KG1 (cell line): Measurements from ENCODE around the gene ESPN.

ENCODE experiments used
- DNase-seq: peaks from one replicate; lab custom pipeline; 2025; lab: John Stamatoyannopoulos, UW

Gene ESPN

DNA sequence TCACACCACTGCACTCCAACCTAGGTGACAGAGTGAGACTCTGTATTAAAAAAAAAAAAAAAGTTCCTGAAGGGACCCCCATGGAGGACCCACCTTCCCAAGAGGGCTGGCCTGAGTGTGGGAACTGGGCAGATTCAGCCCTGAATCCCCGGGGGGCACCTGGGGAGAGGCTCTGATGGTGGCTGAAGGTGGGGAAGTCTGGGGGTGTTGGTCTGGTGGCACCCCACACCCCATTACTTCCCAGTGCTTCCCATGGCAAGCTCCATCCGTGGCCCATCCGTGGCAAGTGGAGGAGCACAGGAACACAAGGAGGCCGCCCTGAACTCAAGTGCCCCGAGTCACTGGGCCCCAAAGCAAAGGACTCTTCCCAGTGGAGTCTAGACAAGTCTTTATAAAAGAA lies 42.2 kb downstream of the ESPN start:
- DNase-seq = no peak

DNA sequence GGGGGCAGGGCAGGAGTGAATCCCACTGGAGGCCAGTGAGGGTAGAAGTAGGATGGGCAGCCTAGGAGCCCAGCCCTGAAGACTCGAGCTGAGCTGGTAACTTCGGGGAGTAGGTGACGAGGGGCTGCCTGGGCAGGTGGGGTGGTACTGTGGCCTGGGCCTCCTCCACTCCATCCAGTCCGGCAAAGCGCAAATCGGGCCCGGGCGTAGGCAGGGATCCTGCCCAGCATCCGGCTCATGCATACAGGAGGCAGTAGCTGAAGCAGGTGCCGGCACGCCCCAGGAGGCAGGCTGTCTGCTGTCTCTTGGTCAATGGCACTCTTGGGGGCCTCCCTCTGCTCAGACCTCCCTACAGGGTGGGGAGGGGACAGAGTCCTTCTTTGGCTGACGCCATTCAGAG lies 42.6 kb downstream of the ESPN start:
- no peak for DNase-seq

DNA sequence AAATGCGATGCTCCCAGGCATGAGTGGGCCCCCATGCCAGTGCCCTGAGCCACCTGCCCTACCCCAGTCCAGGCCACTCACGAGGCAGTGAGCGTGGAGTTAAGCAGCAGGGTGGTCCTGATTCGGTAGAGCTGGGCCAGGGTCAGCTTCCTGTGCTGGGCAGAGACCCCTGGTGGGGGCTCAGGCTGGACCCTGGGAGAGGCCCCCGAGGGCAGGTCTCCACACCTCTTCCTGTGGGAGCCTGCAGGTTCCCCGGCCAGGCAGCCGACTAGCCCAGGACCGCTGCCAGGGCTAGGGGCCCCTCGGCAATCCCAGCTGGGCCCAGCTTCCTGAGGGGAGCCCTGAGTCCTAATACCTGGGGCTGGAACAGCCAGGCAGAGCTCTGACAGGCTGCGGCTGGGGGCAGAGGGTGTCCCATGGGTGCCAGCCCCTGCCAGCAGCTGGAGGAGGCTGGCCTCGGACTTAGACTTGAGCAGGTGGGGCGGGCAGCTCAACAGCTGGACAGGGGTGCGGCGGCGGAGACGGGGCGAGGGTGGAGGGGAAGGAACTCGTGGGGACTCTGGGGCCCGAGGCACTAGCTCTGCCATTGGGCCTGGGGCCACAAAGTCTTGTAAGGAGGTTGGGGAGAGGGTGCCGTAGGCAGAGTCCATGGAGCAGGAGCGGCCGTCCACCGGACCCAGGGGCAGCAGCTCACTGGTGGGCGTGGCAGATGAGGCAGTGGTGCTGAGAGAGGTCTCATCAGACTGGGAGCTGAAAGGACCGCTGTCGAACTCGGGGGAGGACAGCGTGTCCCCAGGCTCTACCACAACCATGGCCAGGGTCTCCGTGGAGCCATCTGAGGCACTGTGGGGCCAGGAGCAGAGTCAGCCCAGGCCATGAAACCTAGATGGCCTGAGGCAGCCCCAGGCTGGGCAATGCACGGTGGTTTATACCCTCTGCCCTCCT lies 43.4 kb downstream of the ESPN start:
- no peak for DNase-seq

DNA sequence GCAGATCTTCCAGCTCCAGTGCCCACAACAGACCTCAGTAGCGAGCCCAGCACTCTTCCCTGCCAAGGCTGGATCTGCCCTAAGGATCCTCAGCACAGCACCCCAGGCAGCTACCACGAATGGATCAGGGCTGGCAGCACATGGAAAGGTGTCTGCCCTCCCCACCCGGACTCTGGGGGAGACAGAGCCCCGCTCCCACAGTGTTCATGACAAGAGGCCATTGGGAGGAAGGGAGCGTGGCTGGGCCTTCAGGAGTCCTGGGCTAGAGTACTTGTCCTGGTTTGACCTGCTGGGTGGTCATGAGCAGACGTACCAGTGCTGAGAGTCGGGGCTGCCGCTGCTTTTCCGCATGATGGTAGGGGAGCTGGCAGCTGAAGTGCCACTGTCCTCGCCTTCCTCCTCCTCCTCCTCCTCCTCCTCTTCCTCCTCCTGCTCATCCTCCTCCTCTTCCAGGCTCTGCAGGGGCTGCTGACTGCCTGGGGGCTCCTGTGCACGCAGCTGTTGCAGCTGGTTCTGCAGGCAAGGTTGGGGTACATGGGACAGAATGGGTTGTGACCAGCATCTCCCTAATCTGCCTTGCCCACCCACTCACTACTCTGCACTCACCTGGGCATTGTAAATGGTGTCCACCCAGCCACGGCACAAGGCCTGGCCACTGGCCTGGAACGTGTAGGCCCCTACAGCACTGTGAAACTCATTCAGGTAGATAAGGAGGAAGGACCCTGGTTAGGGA lies 44.3 kb downstream of the ESPN start:
- no peak for DNase-seq

DNA sequence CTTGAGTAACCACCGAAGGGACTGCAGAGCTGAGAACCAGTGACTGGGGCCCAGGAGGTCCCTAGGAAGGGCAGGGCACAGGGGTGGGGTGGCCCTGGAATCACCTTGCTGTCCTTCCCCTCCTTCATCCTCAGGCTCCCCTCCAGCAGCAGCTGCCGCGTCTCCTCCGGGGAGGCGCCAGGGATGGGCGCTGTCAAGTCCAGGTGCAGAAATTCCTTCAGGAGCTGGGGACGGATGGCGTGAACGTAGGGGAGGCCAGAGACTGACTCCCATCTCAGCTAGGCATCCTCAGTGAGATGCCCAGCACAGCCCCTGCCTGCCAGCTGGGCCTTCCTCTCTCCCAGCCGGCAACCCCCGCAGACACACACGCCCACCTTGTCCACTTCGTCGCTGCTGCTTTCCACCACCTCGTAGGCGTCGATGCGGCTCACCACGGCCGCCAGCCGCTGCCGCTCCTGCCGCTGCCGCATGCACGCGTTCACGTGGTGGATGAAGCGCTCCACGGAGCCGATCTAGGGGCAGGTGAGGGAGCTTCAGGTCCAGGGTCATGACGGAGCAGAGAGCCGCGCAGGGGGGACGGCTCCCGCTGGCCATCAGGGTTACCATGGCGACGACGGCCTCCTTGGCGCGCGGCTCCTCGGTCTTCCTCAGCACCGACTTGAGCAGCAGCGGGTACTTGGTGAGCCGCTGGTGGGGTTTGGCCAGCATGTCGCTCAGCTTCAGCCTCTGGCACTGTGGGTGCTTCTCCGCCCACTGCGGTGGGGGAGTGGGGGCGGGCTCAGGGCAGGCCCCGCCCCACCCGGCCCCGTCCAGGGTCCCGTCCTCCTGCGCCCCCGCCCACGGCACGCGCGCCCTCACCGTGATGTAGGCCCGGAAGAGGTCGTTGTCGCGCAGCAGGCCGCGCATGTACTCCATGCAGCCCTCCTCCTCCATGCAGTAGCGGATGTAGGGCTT lies 45.8 kb downstream of the ESPN start:
- DNase-seq = no peak

DNA sequence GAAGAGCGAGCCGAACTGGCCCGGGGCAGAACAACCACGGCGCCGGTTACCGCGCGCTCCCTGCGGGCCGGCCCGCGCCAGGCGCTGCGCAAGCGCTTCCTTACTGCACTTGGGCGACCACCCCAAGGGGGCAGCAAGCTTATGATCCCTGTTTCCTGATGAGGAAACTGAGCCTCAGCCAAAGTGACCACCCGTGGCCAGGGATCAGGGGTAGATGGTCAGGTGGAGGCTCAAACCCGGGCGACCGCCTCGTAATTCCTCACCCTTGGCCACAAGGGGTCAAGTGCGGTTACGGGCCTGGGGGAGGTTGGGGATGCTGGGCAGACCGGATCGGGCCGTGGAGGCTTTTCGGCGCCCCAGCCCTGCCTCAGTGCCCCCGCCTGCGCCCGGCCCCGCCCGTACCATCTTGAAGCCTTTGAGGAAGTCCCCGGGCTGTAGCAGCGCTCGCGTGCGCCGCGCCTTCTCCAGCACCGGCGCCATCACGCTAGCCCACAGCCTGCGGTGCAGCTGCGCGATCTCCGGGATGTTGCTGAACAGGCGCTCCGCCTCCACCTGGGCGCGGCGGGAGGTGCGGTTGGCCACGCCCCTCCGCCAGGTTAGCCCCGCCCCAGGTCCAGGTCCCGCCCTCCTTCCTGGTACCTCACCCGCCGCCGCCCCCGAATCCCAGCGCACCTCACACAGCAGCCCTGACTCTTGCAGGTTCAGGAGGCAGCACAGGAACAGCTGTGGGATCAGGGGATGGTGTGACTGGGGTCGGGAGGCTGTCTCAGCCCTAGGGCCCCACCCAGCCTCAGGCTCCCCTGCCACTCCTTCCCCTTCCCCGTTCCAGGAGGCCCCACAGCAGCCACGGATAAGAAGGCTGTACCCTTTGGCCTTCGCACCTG lies 46.8 kb downstream of the ESPN start:
- no peak for DNase-seq

DNA sequence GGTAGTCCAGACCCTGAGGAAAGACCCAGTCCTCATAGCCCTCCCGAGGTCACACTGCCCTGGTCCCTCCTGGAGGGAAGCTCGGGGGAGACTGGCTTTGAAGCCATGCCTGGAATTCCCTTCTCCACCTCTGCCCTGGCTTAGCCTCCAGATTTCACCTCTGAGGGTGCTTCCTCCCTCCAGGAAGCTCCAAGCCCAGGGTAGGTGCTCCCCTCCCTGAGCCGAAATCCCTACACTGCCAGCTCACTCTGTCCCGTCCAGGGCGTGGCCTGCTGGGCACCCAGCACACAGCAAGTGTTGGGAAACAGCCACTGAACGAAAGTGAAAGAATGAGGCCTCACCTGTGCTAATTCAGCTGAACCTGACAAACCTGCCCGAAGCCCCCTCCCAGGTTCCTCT lies 47.4 kb downstream of the ESPN start:
- DNase-seq = no peak

DNA sequence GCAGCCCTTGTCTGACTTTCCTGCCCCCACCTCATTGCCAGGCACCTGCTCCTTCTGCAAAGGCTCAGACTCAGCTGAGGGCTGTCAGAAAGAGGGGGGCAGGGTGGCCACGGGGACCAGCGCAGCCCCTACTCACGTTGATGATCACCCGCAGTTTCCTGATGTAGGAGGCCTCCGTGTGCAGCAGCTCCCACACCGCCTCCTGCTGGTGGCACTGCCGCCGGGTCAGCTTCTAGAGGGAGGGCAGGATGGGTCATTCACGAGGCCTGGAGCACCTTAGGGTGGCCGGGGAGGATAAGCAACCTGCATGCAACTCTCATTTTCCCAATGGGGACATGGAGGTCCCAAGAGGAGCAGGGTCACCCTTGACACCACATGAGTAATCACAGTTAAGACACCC lies 47.8 kb downstream of the ESPN start:
- DNase-seq = no peak

DNA sequence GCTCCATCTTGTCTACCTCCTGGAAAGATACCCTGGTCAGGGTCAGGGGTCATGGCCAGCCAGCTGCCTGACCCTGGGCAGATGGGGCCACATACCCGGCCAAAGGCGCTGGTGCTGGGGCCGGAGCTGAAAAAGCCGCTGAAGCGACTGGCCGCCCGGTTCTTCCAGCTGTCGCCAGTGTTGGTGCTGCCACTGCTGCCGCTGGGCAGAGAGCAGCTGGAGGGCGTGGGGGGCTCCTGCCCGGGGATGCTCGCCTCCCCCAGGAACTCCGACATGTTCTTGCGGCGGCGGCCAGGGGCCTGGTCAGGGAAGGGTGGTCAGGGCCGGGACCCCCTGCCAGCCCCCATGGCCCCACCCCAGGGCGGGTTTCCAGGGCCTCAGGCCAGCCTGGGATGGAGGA lies 48.6 kb downstream of the ESPN start:
- no peak for DNase-seq

DNA sequence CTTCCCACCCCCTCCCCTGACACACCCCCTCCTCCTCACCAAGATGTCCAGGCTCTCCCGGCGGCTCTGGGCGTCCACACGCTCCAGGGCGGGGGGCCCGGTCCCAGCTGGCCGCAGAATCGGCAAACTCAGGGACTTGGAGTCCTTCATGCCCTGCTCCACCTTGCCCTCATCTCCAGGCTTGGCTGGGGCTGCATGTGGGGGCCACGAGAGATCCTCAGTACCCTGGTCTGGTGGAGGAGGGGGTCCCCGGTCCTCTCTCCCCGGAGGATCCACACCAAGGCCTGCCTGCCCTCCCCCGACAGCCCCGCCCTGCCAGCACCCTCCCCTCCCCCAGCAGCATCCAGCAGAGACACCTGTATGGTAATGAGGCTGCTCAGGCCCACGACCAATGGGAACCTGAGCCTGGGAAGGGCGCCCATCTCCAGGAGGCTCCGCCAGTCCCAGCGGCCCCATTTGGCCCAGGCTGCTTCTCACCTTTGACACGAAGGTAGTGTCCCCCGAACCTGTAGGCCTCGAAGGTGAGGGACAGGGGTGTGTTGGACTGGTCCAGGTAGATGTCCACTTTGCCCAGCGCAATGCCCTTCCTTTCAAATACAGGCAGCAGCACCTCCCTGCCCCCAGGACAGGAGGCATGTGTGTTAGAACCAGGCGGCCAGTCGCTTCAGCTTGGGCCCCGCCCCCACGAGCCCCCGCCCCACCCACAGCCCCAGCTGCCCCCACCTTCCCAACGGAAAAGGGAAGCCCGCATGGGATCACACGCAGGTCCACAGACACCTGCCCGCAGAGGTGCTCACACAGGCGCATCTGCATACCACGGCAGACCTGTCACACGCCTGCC lies 49.6 kb downstream of the ESPN start:
- DNase-seq = no peak

DNA sequence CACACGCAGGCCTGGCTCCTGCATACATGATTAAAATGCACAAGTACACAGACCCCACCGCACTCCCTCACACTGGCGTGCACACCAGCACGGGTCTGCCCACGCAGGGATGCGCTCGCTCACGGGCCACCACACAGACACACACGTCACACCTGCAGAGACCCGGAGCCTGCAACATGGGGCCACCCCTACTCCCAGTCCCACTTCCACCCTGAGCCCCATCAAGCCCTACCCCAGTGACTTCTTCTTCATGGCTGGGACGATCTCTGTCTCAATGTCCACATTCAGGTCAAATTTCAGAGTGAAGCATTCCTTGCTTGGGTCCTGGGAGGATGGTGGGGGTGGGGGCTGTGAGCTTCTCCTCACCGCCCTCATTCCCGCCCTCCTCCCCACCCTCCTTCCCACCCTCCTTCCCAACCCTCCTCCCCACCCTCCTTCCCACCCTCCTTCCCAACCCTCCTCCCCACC lies 50.3 kb downstream of the ESPN start:
- no peak for DNase-seq

DNA sequence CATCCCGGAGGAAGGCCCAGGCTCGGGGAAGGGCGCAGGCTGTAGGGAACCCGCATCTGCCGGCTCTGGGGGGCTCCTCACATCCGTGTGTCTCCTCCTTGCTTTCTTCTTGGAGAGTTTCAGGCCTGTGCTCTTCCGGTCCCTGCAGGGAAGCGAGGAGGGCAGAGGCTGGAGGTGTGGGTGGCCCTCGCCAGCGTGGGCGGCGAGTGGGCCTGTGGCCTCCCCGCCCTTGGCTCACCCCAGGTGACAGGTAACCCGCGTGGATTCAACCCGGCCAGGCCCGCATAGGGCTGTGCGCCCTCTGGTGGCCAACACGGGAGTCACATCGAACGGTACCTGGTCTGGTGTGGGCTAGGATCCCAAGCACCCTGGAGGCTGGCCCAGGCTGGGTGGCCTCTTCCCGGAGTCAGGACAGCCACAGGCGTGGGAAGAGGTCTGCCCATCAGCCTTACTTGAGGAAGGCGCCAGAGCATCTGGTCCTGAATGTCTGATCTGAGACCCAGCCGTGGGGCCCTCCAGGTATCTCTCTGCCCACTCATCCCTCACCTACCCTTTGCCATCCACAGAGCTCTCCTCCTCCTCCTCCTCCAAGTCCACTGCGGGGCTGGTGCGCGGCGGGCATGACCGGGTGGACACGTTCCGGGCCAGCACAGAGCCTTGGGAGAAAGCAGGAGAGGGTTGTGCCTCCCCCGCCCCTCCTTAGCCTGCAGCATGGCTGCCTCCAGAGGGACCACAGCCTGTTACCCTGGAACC lies 51.0 kb downstream of the ESPN start:
- DNase-seq = peak; percentile 16

DNA sequence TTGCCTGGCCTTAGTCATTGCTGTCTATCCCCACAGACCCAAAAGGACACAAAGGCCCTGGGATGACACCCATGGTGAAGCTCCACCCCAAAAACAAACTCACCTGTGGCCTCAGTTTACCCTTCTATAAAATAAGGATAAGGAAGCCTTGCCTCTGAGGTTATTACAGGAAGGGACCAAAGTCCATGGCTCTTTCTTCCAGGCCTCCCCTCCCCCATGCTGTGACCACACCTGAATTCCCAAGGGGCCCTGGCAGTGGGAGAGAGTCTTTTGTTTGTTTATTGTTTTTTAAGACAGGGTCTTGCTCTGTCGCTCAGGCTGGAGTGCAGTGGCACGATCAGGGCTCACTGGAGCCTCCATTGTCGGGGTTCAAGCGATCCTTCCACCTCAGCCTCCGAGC lies 51.9 kb downstream of the ESPN start:
- DNase-seq = no peak

DNA sequence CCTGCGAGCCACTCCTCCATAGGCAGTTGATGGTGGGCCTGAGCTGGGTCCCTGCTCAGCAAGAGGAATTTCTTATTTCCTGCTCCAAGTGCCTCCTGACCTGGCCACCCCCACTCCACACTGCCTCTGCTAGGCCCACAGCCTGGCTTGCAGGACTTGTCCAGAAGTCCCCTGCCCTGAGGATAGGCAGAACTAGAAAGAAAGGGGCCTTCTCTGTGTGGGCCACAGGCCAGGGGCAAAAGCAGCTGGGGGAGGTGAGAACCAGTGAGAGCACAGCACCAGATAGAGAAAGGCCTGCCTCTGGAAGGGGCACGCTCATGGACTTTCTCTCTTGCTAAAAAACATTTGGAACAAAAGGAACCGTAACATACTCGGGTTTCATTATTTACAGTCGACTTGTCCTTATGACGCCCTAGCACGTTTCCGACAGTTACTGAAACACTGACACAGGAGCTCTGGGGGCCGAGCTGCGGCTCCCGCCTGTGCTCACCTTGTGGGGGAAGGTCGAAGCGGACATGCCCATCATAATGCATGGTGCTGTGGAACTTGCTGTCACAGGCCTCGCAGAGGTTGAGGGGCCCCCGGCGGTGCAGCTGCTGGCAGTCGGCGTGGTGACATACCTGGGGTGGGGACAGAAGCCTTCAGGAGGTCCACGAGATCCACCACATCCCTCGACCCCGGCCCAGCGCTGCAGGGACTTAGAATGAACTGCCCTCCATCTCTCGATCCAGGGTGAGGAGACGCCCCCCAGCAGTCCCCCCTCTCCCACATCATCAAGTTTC lies 52.7 kb downstream of the ESPN start:
- no peak for DNase-seq

DNA sequence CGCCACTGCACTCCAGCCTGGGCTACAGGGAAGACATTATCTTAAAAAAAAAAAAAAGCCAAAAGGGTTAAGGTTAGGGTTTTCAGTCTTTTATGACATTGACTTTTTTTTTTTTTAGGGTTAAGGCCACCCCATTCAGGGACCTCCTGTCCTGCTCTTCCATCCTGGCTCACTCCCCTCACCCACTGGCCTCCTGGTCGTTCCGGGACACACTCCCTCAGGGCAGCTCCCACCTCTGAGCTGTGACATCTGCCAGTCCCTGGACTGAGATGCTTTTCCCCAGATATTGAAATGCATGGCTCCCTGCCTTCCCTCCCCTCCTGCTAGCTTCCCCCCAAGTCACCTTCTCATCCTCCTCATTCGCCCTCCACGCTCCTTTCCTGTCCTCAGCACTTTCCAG lies 57.2 kb downstream of the ESPN start:
- no peak for DNase-seq

DNA sequence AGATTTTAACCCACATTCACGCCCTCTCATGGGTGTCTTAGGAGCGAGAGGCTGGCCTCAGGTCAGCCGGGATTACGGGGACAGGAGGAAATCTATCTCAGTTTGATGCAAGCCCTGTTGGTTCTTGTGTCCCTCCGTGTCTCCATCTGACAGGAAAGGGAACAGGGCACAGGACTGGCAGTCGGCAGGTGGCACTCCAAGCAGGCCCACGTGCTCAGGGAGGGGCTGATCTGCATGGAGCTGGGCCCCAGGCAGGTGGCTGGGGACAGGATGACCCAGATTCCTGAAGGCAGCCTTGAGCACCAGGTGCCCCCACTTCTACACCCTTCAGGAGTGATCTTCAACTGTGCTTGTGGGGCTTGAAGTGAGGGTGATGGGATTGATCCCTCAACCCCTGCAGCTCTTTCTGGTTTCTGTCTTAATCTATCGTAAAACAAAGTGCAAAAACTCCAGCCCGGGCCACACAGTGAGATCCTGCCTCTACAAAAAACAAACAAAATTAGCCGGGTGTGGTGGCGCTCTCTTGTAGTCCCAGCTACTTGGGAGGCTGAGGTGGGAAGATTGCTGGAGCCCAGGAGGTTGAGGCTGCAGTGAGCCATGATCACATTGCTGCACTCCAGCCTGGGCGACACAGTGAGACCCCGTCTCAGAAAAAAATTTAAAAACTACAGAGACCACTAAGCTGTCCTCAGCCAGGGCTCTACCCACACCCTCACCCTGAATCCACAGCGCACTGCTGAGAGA lies 58.6 kb downstream of the ESPN start:
- no peak for DNase-seq

DNA sequence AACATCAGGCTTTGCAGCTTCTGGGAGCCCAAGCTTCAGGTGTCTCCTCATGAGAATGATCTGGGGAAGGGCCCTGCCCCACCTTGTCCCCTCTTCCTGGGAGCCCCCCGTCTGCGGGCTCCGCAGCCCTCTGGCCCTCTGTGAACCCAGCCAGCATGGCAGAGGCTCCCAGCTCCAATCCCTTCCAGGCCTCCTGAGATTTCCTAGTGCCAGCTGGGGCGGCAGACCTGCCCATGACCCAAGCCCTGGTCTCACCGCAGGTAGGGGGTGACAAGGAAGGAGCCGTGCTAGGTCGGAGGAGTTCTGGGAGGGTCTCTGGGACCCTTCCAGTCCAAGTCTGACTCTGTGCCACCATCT lies 59.2 kb downstream of the ESPN start:
- DNase-seq = no peak

DNA sequence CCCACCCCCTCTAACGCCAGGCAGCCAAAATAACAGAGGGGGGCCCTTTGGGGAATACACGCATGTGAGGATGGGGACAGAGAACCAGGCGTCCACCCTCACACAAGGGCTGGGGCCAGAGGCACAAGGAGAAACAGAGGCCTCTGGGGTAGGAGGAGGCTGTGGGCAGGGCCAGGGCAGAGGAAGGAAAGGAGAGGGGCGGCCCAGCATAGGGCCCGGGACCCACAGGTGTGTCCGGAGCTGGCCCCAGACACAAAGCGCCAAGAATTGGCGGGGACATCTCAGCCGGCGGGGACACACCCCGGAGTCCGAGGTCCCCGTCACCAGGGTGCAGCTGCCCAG lies 60.2 kb downstream of the ESPN start:
- DNase-seq = no peak
